H9 (cell line): Measurements from ENCODE around the gene ADAMTS17. TPM values are rescaled to one million over a fixed set of nuclear protein-coding genes. Genes with fewer than 3 reads are reported as not detected.

Experiments used
- DNase-seq: peaks from one replicate; pipeline ENCODE4 v3.0.0-alpha.2; 2017
- H2AFZ ChIP-seq: one replicate; pipeline ENCODE4 v1.6.1; 2013; ENCODE audit warnings: mild to moderate bottlenecking, low read length, control low read depth, moderate library complexity
- H2AK5ac ChIP-seq: 2 replicates; pipeline ENCODE4 v1.6.1; 2013; ENCODE audit warnings: low read length, control low read depth, mixed read lengths; ENCODE audit not compliant: insufficient read length
- H2BK120ac ChIP-seq: one replicate; pipeline ENCODE4 v1.6.1; 2013; ENCODE audit warnings: low read depth, mild to moderate bottlenecking, low read length, control low read depth, inconsistent platforms; ENCODE audit not compliant: poor library complexity, severe bottlenecking
- H2BK12ac ChIP-seq: 2 replicates; pipeline ENCODE4 v1.6.1; 2013; ENCODE audit warnings: low read length, control low read depth, mixed read lengths, low read depth; ENCODE audit not compliant: insufficient read length
- H2BK15ac ChIP-seq: 2 replicates; pipeline ENCODE4 v1.6.1; 2013; ENCODE audit warnings: low read depth, low read length, control low read depth
- H2BK20ac ChIP-seq: one replicate; pipeline ENCODE4 v1.6.1; 2013; ENCODE audit warnings: low read depth, mild to moderate bottlenecking, low read length, control low read depth, inconsistent platforms; ENCODE audit not compliant: poor library complexity, severe bottlenecking
- H2BK5ac ChIP-seq: 2 replicates; pipeline ENCODE4 v1.6.1; 2013; ENCODE audit warnings: low read length, control low read depth, mixed read lengths; ENCODE audit not compliant: insufficient read length
- H3K14ac ChIP-seq: 2 replicates; pipeline ENCODE4 v1.6.1; 2013; ENCODE audit warnings: low read length, control low read depth; ENCODE audit not compliant: insufficient read depth
- H3K18ac ChIP-seq: 2 replicates; pipeline ENCODE4 v1.6.1; 2013; ENCODE audit warnings: low read depth, mild to moderate bottlenecking, mixed read lengths, low read length, control low read depth; ENCODE audit not compliant: insufficient read length
- H3K23ac ChIP-seq: 2 replicates; pipeline ENCODE4 v1.6.1; 2013; ENCODE audit warnings: low read length, control low read depth, mixed read lengths, low read depth; ENCODE audit not compliant: insufficient read length
- H3K23me2 ChIP-seq: 2 replicates; pipeline ENCODE4 v1.6.1; 2013; ENCODE audit warnings: low read depth, mild to moderate bottlenecking, mixed read lengths, low read length, control low read depth; ENCODE audit not compliant: insufficient read length, poor library complexity, severe bottlenecking
- H3K27ac ChIP-seq: 2 replicates; pipeline ENCODE4 v1.5.1; 2013; ENCODE audit warnings: low read length, control low read depth, mixed read lengths, low read depth; ENCODE audit not compliant: insufficient read length
- H3K27me3 ChIP-seq: 2 replicates; pipeline ENCODE4 v1.6.1; 2013; ENCODE audit warnings: low read length, control low read depth, inconsistent platforms; ENCODE audit not compliant: insufficient read depth
- H3K4ac ChIP-seq: 2 replicates; pipeline ENCODE4 v1.6.1; 2013; ENCODE audit warnings: low read depth, mild to moderate bottlenecking, control low read depth, inconsistent platforms, low read length, moderate library complexity
- H3K4me1 ChIP-seq: 2 replicates; pipeline ENCODE4 v1.6.1; 2013; ENCODE audit warnings: low read length, control low read depth, inconsistent platforms; ENCODE audit not compliant: insufficient read depth
- H3K4me2 ChIP-seq: 2 replicates; pipeline ENCODE4 v1.6.1; 2013; ENCODE audit warnings: low read length, control low read depth, mixed read lengths; ENCODE audit not compliant: insufficient read length, insufficient read depth
- H3K56ac ChIP-seq: 2 replicates; pipeline ENCODE4 v1.6.1; 2013; ENCODE audit warnings: low read depth, mild to moderate bottlenecking, mixed read lengths, low read length, control low read depth; ENCODE audit not compliant: insufficient read length
- H3K79me1 ChIP-seq: 2 replicates; pipeline ENCODE4 v1.6.1; 2013; ENCODE audit warnings: low read depth, mild to moderate bottlenecking, moderate library complexity, low read length, control low read depth, inconsistent platforms; ENCODE audit not compliant: insufficient read depth, poor library complexity, severe bottlenecking
- H3K79me2 ChIP-seq: 2 replicates; pipeline ENCODE4 v1.6.1; 2013; ENCODE audit warnings: low read length, control low read depth, inconsistent platforms; ENCODE audit not compliant: insufficient read depth
- H3K9ac ChIP-seq: 2 replicates; pipeline ENCODE4 v1.6.1; 2013; ENCODE audit warnings: low read length, control low read depth, mixed read lengths; ENCODE audit not compliant: insufficient read length; ENCODE audit errors: extremely low read depth
- H3K9me3 ChIP-seq: one replicate; pipeline ENCODE4 v1.6.1; 2013; ENCODE audit warnings: low read depth, low read length, inconsistent platforms; ENCODE audit not compliant: control insufficient read depth
- H3T11ph ChIP-seq: one replicate; pipeline ENCODE4 v1.6.1; 2013; ENCODE audit warnings: mild to moderate bottlenecking, low read length, control low read depth, inconsistent platforms
- H4K20me1 ChIP-seq: one replicate; pipeline ENCODE4 v1.6.1; 2013; ENCODE audit not compliant: control insufficient read depth, insufficient read length, insufficient read depth
- H4K5ac ChIP-seq: 2 replicates; pipeline ENCODE4 v1.6.1; 2013; ENCODE audit warnings: low read depth, mild to moderate bottlenecking, mixed read lengths, low read length, control low read depth; ENCODE audit not compliant: insufficient read length
- H4K8ac ChIP-seq: replicated peaks from 2 replicates; pipeline ENCODE4 v1.6.1; 2013; ENCODE audit warnings: low read length, control low read depth, mixed read lengths, low read depth; ENCODE audit not compliant: insufficient read length
- H4K91ac ChIP-seq: 2 replicates; pipeline ENCODE4 v1.6.1; 2013; ENCODE audit warnings: low read depth, mild to moderate bottlenecking, moderate library complexity, mixed read lengths, low read length, control low read depth; ENCODE audit not compliant: insufficient read length
- H3K27ac Mint-ChIP-seq, 3 experiments: 2 replicates in 2 of 3; 3 replicates in 1 of 3; pipeline ENCODE4 v1.8.0; 2020 to 2021; ENCODE audit warnings: mixed read lengths in 3 of 3, mild to moderate bottlenecking in 1 of 3, moderate library complexity in 1 of 3
- H3K27me3 Mint-ChIP-seq: 2 replicates; pipeline ENCODE4 v1.8.0; 2021; ENCODE audit warnings: low read depth, mild to moderate bottlenecking, moderate library complexity, mixed read lengths
- H3K36me3 Mint-ChIP-seq, 3 experiments: 2 replicates in 2 of 3; 3 replicates in 1 of 3; pipeline ENCODE4 v1.8.0; 2020 to 2021; ENCODE audit warnings: low read depth in 3 of 3, mixed read lengths in 3 of 3; ENCODE audit not compliant: insufficient read depth in 1 of 3
- H3K4me1 Mint-ChIP-seq, 2 experiments: 2 replicates each; pipeline ENCODE4 v1.8.0; 2020; ENCODE audit warnings: mixed read lengths in 2 of 2
- H3K4me3 Mint-ChIP-seq, 2 experiments: 2 replicates in 1 of 2; 3 replicates in 1 of 2; pipeline ENCODE4 v1.8.0; 2020 to 2021; ENCODE audit warnings: mild to moderate bottlenecking in 2 of 2, mixed read lengths in 2 of 2, moderate library complexity in 1 of 2
- H3K9me3 Mint-ChIP-seq, 2 experiments: 2 replicates in 1 of 2; 3 replicates in 1 of 2; pipeline ENCODE4 v1.8.0; 2020; ENCODE audit warnings: mild to moderate bottlenecking in 2 of 2, mixed read lengths in 2 of 2, moderate library complexity in 1 of 2
- WGBS: extraction: QIAGEN DNeasy Blood & Tissue Kit; methylation state at CpG from one replicate; pipeline ENCODE4 v1.1.7; 2013; ENCODE audit warnings: missing lambda C conversion rate, low lambda C conversion rate, mixed read lengths; ENCODE audit not compliant: insufficient read length; ENCODE audit errors: extremely low coverage; 5-methylcytosine and 5-hydroxymethylcytosine counted together
- total RNA-seq: library from RNA; stranded (reverse); gene quantifications from 2 replicates; pipeline ENCODE4 v1.2.1, GENCODE V29; 2021
- TF ChIP-seq, protein P1 (sequence below): fragments of 200-600 bp; sonication (generic); conservative IDR thresholded peaks from 3 replicates; pipeline ENCODE4 v1.8.0; 2021; ENCODE audit warnings: antibody characterized with exemption, mild to moderate bottlenecking

Gene ADAMTS17
- total RNA-seq, 1 experiment from 2014 or later, result 2.9 TPM

- H4K8ac ChIP-seq, result no peak overlapping the region
- H2BK12ac ChIP-seq, result no peak overlapping the region
- no peak overlapping the region for H3K27ac Mint-ChIP-seq
- H3K27me3 ChIP-seq, result no peaks in the 10 kb centered on the region
- no peak overlapping the region for H4K91ac ChIP-seq
- H3K4me2 ChIP-seq, result no peak overlapping the region
- H3K9me3 ChIP-seq, result no peaks in the 10 kb centered on the region
- peaks cover 7 to 9% of the 10 kb centered on the region in 2 experiments for H3K4me1 Mint-ChIP-seq
- H3K4ac ChIP-seq, result no peak overlapping the region
- no peak overlapping the region for H3T11ph ChIP-seq
- no peak overlapping the region for H2BK15ac ChIP-seq
- no peak overlapping the region for H2BK20ac ChIP-seq
- no peak overlapping the region for H2AFZ ChIP-seq
- no peaks in the 10 kb centered on the region for H3K79me2 ChIP-seq
- H3K23me2 ChIP-seq, result no peaks in the 10 kb centered on the region
- WGBS, result no CpG with 5 or more reads among the region's 6 CpGs
- peaks cover 0 to 4% (median under 1%) of the 10 kb centered on the region in 3 experiments; a peak in 4 of 7 replicates for H3K36me3 Mint-ChIP-seq
- H4K20me1 ChIP-seq, result no peaks in the 10 kb centered on the region
- no peaks in the 10 kb centered on the region for H3K4me1 ChIP-seq
- TF ChIP-seq, protein P1, sequence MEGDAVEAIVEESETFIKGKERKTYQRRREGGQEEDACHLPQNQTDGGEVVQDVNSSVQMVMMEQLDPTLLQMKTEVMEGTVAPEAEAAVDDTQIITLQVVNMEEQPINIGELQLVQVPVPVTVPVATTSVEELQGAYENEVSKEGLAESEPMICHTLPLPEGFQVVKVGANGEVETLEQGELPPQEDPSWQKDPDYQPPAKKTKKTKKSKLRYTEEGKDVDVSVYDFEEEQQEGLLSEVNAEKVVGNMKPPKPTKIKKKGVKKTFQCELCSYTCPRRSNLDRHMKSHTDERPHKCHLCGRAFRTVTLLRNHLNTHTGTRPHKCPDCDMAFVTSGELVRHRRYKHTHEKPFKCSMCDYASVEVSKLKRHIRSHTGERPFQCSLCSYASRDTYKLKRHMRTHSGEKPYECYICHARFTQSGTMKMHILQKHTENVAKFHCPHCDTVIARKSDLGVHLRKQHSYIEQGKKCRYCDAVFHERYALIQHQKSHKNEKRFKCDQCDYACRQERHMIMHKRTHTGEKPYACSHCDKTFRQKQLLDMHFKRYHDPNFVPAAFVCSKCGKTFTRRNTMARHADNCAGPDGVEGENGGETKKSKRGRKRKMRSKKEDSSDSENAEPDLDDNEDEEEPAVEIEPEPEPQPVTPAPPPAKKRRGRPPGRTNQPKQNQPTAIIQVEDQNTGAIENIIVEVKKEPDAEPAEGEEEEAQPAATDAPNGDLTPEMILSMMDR, result no peak
- H3K9me3 Mint-ChIP-seq, result peaks cover 1 to 3% of the 10 kb centered on the region in 2 experiments; a peak in 3 of 5 replicates
- H2AK5ac ChIP-seq, result no peak overlapping the region
- no peak overlapping the region for H3K56ac ChIP-seq
- H3K27me3 Mint-ChIP-seq, result peaks cover 2% of the 10 kb centered on the region; the same call in 1 of the 2 replicates
- DNase-seq, result no peak
- no peak overlapping the region for H2BK120ac ChIP-seq
- no peak overlapping the region for H2BK5ac ChIP-seq
- H3K27ac ChIP-seq, result no peak overlapping the region
- H3K4me3 Mint-ChIP-seq, result no peak overlapping the region
- no peaks in the 10 kb centered on the region for H3K79me1 ChIP-seq
- no peak overlapping the region for H4K5ac ChIP-seq
- no peak overlapping the region for H3K9ac ChIP-seq
- no peak overlapping the region for H3K18ac ChIP-seq
- H3K23ac ChIP-seq, result no peak overlapping the region
- H3K14ac ChIP-seq, result no peak overlapping the region
Measured at GRCh38 chr15:100078511-100079220, 263.1 kb downstream of the ADAMTS17 start.
